K562 (cell line): ENCODE results near the gene MRPL54. TPM values are rescaled to one million over a fixed set of nuclear protein-coding genes. Genes with fewer than 3 reads are reported as not detected.

ENCODE experiments used
- ASH1L ChIP-seq: fragments of 450-650 bp; IDR thresholded peaks from 2 replicates; pipeline ENCODE4 v1.6.1; 2018; ENCODE audit warnings: borderline replicate concordance, mild to moderate bottlenecking, low read depth; ENCODE audit not compliant: partially characterized antibody
- CREB5 ChIP-seq: fragments of 250-450 bp; sonication (Bioruptor Pico); IDR thresholded peaks from 2 replicates; pipeline ENCODE4 v1.5.0; 2020; ENCODE audit warnings: mild to moderate bottlenecking
- HDGF ChIP-seq: fragments of 450-650 bp; IDR thresholded peaks from 2 replicates; pipeline ENCODE4 v1.6.1; 2016
- JUNB ChIP-seq: fragments of 450-650 bp; formaldehyde crosslinking; conservative IDR thresholded peaks from 2 replicates; pipeline ENCODE4 v1.4.0; 2020; ENCODE audit warnings: mild to moderate bottlenecking
- STAG1 ChIP-seq: sonication (generic); formaldehyde crosslinking; IDR thresholded peaks from 2 replicates; pipeline ENCODE4 v1.5.0; 2020; ENCODE audit warnings: missing genetic modification reagents, borderline replicate concordance
- STAT5A ChIP-seq: IDR thresholded peaks from 2 replicates; pipeline ENCODE4 v1.6.1; 2012; ENCODE audit warnings: low read length, inconsistent platforms, borderline replicate concordance
- THRA ChIP-seq: fragments of 450-650 bp; IDR thresholded peaks from 2 replicates; pipeline ENCODE4 v1.6.1; 2017; ENCODE audit warnings: mild to moderate bottlenecking, moderate library complexity
- THRAP3 ChIP-seq: fragments of 450-650 bp; IDR thresholded peaks from 2 replicates; pipeline ENCODE4 v1.6.1; 2016; ENCODE audit warnings: mild to moderate bottlenecking, inconsistent platforms, borderline replicate concordance
- TRIM28 ChIP-seq: fragments of 450-650 bp; IDR thresholded peaks from 2 replicates; pipeline ENCODE4 v1.6.1; 2017
- ZBTB11 ChIP-seq, 3 experiments: fragments of 200-800 bp in 1 of 3; fragments of 250-450 bp in 1 of 3; fragments of 450-650 bp in 1 of 3; sonication (Bioruptor Pico) in 1 of 3; sonication (Bioruptor generic) in 1 of 3; formaldehyde crosslinking in 1 of 3; IDR thresholded peaks; 2 replicates each; pipeline versions ENCODE4 v1.6.1 to v1.8.0; 2016 to 2022; ENCODE audit warnings: mild to moderate bottlenecking in 2 of 3, missing genetic modification characterization in 2 of 3, missing compliant biosample characterization in 1 of 3, moderate library complexity in 1 of 3
- ZNF639 ChIP-seq, 2 experiments: fragments of 200-800 bp in 1 of 2; sonication (Bioruptor generic) in 1 of 2; sonication (generic) in 1 of 2; formaldehyde crosslinking in 1 of 2; IDR thresholded peaks in 1 of 2; conservative IDR thresholded peaks in 1 of 2; 2 replicates each; pipeline versions ENCODE4 v1.5.0 to v1.6.1; 2016 to 2020; ENCODE audit warnings: missing compliant biosample characterization in 1 of 2, missing genetic modification characterization in 1 of 2, missing genetic modification reagents in 1 of 2
- ZNF699 ChIP-seq: fragments of 250-450 bp; sonication (Bioruptor Pico); IDR thresholded peaks from 2 replicates; pipeline ENCODE4 v1.8.0; 2021; ENCODE audit warnings: mild to moderate bottlenecking, moderate library complexity; ENCODE audit not compliant: insufficient replicate concordance
- ZNF780A ChIP-seq: fragments of 250-450 bp; sonication (Bioruptor Pico); IDR thresholded peaks from 2 replicates; pipeline ENCODE4 v1.5.0; 2021; ENCODE audit warnings: mild to moderate bottlenecking
- polyA plus RNA-seq, 8 experiments: library from polyadenylated mRNA; depleted of rRNA in 4 of 8; stranded (reverse) in 5 of 8; unstranded in 3 of 8; fragments of >200 nt; fragmentation: Nextera tagmentation in 2 of 8; fragmentation: Illumina TruSeq in 1 of 8; extraction: Ambion mirVana in 2 of 8; extraction: Trizol in 1 of 8; gene quantifications; 2 replicates each; pipeline versions ENCODE4 v1.2.1 to v1.2.3, GENCODE V29; 2011 to 2014; ENCODE audit warnings: inconsistent platforms in 1 of 8, missing spikeins in 1 of 8
- total RNA-seq, 7 experiments: library from RNA; depleted of rRNA in 6 of 7; stranded (reverse); fragments of >200 nt in 6 of 7; fragmentation: Illumina TruSeq in 2 of 7; extraction: Trizol in 2 of 7; gene quantifications; 2 replicates each; pipeline versions ENCODE4 v1.2.1 to v1.2.3, GENCODE V29; 2011 to 2021; ENCODE audit warnings: low replicate concordance in 1 of 7
- TF ChIP-seq, protein P1 (sequence below): fragments of 450-650 bp; formaldehyde crosslinking; IDR thresholded peaks from 2 replicates; pipeline ENCODE4 v1.4.0; 2020; ENCODE audit warnings: mild to moderate bottlenecking, moderate library complexity

The MRPL54 gene
- total and polyA plus RNA-seq, 9 of the 15 experiments (the other 6 are each of a cell fraction or from before 2014, with no cell fraction given), result 3.5 to 120 (median 56.9) TPM

- TF ChIP-seq ZBTB11 (CRISPR knock-in tag; IDR thresholded peaks at IDR 0.05), result no peak
- peak; percentile 92; the same call in 1 of the 2 replicates for TF ChIP-seq THRAP3
- TF ChIP-seq JUNB (CRISPR knock-in tag), result no peak
- TF ChIP-seq, protein P1, sequence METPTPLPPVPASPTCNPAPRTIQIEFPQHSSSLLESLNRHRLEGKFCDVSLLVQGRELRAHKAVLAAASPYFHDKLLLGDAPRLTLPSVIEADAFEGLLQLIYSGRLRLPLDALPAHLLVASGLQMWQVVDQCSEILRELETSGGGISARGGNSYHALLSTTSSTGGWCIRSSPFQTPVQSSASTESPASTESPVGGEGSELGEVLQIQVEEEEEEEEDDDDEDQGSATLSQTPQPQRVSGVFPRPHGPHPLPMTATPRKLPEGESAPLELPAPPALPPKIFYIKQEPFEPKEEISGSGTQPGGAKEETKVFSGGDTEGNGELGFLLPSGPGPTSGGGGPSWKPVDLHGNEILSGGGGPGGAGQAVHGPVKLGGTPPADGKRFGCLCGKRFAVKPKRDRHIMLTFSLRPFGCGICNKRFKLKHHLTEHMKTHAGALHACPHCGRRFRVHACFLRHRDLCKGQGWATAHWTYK, result no peak; the same call in 1 of the 2 replicates
- TF ChIP-seq STAG1 (CRISPR knock-in tag), result no peak
- TF ChIP-seq CREB5 (CRISPR knock-in tag), result no peak
- no peak for TF ChIP-seq ZNF780A (CRISPR knock-in tag)
- TF ChIP-seq THRA, result no peak
- TF ChIP-seq STAT5A, result no peak; the same call in 1 of the 2 replicates
- TF ChIP-seq ZNF639 (CRISPR knock-in tag; conservative IDR thresholded peaks at IDR 0.05 in 1 of 2, IDR thresholded peaks at IDR 0.05 in 1 of 2), result no peak
- no peak for TF ChIP-seq ZNF699 (CRISPR knock-in tag)
- TF ChIP-seq HDGF, result peak; percentile 95
- no peak for TF ChIP-seq ASH1L
- TF ChIP-seq TRIM28, result 0 out of 2 replicates have a peak, but pooled peaks have one; percentile 53
Observed at GRCh38 chr19:3721131-3721886, 41.2 kb upstream of the MRPL54 start (continued).
